HCT116 (cell line): Measurements from ENCODE around the gene PRDM2.

ENCODE experiments used
- CEBPB ChIP-seq: IDR thresholded peaks from 2 replicates; pipeline ENCODE4 v1.6.1; 2012; ENCODE audit warnings: low read depth
- CTCF ChIP-seq, 3 experiments: fragments of 200-600 bp in 1 of 3; sonication (generic) in 1 of 3; IDR thresholded peaks in 2 of 3; conservative IDR thresholded peaks in 1 of 3; 2 replicates each; pipeline ENCODE4 v1.5.1; 2012 to 2017; ENCODE audit warnings: low read depth in 2 of 3, low read length in 2 of 3, antibody characterized with exemption in 1 of 3, borderline replicate concordance in 1 of 3, control low read depth in 1 of 3, mild to moderate bottlenecking in 1 of 3, mixed read lengths in 1 of 3, mixed run types in 1 of 3, moderate library complexity in 1 of 3; ENCODE audit not compliant: insufficient read depth in 1 of 3
- EGR1 ChIP-seq: IDR thresholded peaks from 2 replicates; pipeline ENCODE4 v1.6.1; 2012; ENCODE audit warnings: low read depth
- EZH2 ChIP-seq: fragments of 200-600 bp; sonication (generic); IDR thresholded peaks from 2 replicates; pipeline ENCODE4 v1.6.1; 2017; ENCODE audit warnings: antibody characterized with exemption, mixed run types
- MAX ChIP-seq: IDR thresholded peaks from 2 replicates; pipeline ENCODE4 v1.6.1; 2012
- POLR2A ChIP-seq: IDR thresholded peaks from 2 replicates; pipeline ENCODE4 v1.7.0; 2011; ENCODE audit warnings: borderline replicate concordance; ENCODE audit not compliant: insufficient read depth, insufficient read length; ENCODE audit errors: extremely low read depth
- POLR2AphosphoS5 ChIP-seq: IDR thresholded peaks from 2 replicates; pipeline ENCODE4 v1.6.1; 2011; ENCODE audit warnings: mild to moderate bottlenecking, low read depth, low read length, moderate library complexity
- SRF ChIP-seq: IDR thresholded peaks from 2 replicates; pipeline ENCODE4 v1.6.1; 2012; ENCODE audit warnings: low read depth
- TCF7L2 ChIP-seq: IDR thresholded peaks from 2 replicates; pipeline ENCODE4 v1.7.0; 2011; ENCODE audit warnings: borderline replicate concordance, inconsistent platforms; ENCODE audit not compliant: insufficient read depth, insufficient read length; ENCODE audit errors: extremely low read depth
- YY1 ChIP-seq: IDR thresholded peaks from 2 replicates; pipeline ENCODE4 v1.6.1; 2011; ENCODE audit warnings: low read length, low read depth, moderate library complexity, mild to moderate bottlenecking; ENCODE audit not compliant: insufficient replicate concordance; ENCODE audit errors: extremely low read depth
- ZBTB33 ChIP-seq: IDR thresholded peaks from 2 replicates; pipeline ENCODE4 v1.6.1; 2011; ENCODE audit warnings: mild to moderate bottlenecking, low read length, moderate library complexity; ENCODE audit not compliant: insufficient replicate concordance; ENCODE audit errors: extremely low read depth
- ZFX ChIP-seq: fragments of 450-650 bp; IDR thresholded peaks from 2 replicates; pipeline ENCODE4 v1.6.1; 2017
- TF ChIP-seq, protein P1 (sequence below): IDR thresholded peaks from 2 replicates; pipeline ENCODE4 v1.6.1; 2012

- no peak for TF ChIP-seq MAX
- no peak for TF ChIP-seq EGR1
- TF ChIP-seq POLR2A = no peak
- TF ChIP-seq CTCF (IDR thresholded peaks at IDR 0.05 in 2 of 3, conservative IDR thresholded peaks at IDR 0.05 in 1 of 3; ENCODE audit: borderline replicate concordance in 1 of 3, insufficient read depth in 1 of 3, low read depth in 2 of 3, low read length in 2 of 3) = no peak
- TF ChIP-seq POLR2AphosphoS5 = no peak
- TF ChIP-seq, protein P1, sequence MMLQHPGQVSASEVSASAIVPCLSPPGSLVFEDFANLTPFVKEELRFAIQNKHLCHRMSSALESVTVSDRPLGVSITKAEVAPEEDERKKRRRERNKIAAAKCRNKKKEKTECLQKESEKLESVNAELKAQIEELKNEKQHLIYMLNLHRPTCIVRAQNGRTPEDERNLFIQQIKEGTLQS = no peak
- TF ChIP-seq SRF = no peak
- TF ChIP-seq EZH2 = no peak
- TF ChIP-seq ZBTB33 = no peak
- no peak for TF ChIP-seq TCF7L2
- TF ChIP-seq CEBPB = no peak
- no peak for TF ChIP-seq YY1
- TF ChIP-seq ZFX = no peak
Observed at GRCh38 chr1:13855554-13855953, 155.6 kb downstream of the PRDM2 start.
